Measurements from ENCODE around the gene TOMM70.
A peak's percentile ranks its signal among the peaks of the same experiment; 100 is the strongest.

The TOMM70 gene

GRCh38 chr3:100411091-100411982 is 10.4 kb upstream of the TOMM70 start:
- no peak for DNase-seq

- no peak for DNase-seq
Observed at GRCh38 chr3:100407977-100408532, 7.2 kb upstream of the TOMM70 start.

DNA sequence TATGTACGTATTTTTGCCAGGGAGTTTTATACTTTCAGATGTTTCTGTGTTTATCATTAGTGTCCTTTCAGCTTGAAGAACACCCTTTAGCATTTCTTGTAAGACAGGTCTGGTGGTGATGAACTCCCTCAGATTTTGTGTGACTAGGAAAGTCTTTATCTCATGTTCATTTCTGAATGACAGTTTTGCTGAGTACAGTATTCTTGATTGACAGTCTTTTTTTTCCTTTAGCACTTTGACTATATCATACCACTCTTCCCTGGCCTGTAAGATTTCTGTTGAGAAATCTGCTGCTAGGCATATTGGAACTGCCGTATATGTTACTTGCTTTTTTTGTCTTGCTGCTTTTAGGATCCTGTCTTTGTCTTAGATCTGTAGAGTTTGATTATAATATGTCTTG is 6.3 kb upstream of the TOMM70 start:
- DNase-seq: no peak

DNA sequence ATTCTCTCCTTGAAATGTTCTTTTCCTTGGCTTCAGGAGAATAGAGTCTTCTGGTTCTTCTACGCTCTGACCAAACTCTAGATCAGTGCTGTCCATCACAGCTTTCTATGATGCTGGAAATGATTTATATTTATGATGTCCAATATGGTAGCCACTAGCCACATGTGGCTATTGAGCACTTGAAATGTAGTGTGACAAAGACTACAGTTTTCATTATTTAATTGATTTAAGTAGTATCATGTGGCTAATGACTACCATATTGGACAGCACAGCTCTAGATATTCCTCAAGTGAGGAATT is 3.3 kb upstream of the TOMM70 start:
- no peak for DNase-seq

DNA sequence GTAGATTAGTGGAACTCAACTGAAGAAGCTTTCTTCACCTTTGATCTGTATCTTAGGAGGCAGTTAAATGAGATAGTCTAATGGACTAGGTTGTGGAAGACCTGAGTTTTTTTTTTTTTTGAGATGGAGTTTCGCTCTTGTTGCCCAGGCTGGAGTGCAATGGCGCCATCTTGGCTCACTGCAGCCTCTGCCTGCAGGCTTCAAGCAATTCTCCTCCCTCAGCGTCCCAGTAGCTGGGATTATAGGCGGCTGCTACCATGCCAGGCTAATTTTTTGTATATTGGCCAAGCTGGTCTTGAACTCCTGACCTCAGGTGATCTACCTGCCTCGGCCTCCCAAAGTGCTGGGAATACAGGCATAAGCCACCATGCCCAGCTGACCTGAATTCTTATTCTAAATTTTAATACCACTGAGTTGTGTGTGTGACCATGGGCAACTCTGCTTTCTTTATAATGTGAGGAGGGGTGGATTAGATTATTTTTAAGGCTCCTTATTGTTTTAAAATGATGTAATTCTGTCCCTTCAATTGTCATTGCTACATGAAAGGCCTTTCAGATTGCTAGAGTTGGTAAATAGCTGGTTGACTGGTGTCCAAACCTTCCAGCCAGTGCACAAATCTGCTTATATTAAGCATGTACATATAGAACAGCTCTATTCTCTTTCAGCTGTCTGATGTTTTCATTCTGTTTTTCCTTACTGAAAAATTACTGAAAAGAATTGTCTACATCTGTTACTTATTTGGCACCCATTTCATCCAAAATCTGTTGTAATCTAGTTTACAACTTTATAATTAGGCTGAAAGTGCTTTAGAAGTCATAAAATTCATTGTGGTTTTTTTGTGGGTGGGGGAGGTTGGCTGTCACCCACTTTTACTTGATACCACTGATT is 2.7 kb upstream of the TOMM70 start:
- DNase-seq: no peak

DNA sequence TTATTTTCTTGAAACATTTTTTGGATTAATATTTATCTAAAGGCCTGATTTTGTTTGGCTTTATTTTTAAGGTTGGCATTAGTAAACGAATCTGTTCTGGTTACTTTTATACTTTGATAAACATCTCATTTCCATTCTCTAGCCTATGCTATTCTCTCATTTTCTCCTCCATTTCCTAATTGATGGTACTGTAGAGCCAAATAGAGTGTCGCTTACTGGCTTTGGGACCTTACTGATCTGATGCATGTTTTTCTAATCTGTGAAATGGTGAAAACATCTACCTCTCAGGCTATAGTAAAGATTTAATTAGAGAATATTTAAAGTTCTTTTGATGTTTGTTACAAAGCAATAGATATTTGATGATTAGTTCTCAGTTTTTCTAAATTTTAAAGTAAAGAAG is 2.0 kb upstream of the TOMM70 start:
- no peak for DNase-seq

GRCh38 chr3:100402256-100402655 is 1.4 kb upstream of the TOMM70 start:
- DNase-seq: no peak

DNA sequence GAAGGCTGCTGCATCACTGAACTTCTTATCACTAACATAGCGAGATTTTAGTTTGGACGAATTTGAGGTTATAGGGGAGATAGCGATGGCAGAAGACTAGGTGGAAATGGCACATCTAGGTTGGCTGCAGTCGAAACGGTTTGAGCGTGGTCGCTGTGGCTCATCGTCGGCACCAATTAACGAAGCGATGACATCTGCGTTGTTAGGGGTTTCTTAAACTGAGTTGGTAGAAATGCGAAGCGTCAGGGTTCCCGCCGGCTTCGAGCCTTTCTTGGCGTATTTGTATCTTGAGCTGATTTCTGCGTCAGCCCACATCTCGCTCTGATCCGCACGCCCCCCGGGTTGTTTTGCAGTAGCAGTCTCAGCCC is 769 bp upstream of the TOMM70 start:
- DNase-seq: peak; percentile 68

DNA sequence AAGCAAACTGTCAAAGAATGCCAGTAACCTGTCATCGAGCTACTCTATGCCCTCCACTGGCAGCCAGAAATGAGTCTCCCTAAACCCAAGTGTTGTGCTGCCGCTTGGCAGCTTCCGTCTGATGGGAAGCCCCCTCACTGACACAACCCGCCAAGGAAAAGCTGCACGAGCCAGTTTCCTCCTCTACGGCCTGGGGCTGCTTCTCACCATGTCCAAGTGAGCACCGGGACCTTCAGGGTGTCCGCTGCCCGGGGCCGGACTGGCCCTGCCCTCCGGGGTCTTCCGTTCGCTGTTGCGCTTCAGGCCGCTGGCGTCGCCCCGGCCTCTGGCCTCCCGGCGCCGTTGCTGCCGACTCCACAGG is 490 bp downstream of the TOMM70 start:
- peak; percentile 39 for DNase-seq

DNA sequence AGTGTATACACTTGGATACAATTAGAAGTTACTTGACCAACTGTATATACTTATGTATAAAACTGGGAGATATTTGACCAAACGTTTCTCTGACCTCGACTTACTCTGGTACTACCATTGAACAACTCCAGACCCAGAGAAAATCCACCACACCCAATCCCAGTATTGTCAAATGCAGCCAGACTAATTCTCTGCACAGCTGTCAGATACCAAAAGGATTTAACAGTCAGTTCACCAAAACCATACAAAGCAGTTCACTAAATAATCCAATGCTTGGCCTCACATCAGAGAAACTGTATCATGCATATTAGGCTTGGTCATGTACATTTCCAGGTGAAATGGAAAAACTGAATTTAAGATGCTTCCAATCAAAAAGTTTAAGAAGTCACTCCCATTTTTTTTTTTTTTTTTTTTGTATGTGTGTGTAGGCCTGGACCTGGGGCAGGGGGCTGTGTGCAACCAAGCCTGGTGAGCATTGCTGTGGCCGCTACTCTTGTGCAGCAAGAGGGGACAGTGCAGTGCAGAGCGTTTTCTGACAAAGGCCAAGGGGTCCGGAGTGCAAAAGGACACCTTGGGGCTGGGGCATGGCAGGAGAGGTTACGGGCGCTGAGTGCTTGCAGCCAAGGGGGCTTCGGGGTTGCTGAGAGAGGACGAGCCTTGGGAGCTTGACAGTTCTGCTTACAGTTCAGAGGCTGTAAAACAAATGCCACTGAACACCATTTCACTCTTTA is 1.4 kb downstream of the TOMM70 start:
- DNase-seq: no peak

DNA sequence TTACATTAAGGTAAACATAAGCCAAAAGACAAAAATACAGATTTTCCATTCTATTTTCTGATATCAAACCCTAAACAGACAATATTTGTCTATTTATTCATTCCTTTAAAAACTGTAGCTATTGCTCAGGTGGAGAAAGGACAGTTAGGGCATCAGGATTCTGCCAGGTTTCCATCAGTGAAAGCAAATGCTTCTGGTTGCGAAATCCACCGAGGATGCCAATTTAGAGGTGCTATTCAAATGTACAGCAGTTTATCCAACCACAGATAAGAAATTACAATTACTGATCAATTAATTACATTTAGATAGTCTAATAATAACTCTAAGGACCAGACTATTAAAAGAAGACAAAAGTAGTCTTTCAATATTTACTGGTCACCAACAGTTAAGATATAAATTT is 3.9 kb downstream of the TOMM70 start:
- no peak for DNase-seq

DNA sequence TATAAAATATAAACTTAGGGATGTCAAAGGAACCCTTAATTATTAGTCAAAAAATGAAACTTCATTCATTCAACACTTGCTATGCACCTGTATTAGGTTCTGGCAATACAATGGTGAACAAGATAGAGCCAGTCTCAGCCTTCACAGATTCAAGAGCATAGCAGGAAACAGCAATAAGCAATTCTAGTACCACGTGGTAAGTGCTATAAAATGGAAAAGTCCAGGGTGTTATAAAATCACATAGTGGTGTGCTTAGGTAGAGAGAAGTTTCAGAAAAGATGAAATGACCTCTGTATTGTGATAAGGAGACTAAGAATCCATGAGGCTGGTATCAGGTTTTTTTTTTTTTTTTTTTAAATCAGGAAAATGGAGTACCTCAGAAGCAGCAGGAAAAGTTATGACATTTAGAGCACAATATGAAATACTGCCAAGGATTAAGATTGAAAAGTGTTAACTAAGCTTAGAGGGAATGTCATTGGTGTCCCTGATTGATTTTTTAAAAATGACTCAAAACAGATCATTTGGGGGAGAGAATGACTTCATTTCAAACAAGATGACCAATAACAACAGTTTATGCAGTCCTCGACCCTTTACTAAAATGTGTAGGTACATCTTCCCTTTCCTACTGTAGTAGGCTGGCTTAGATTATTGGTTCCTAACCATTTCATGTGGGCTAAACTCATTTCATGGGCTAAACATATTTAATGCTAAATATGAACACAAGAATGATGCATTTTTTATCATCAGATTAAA is 5.0 kb downstream of the TOMM70 start:
- DNase-seq: no peak

- DNase-seq: no peak
Observed at GRCh38 chr3:100389025-100389424, 11.9 kb downstream of the TOMM70 start.

DNA sequence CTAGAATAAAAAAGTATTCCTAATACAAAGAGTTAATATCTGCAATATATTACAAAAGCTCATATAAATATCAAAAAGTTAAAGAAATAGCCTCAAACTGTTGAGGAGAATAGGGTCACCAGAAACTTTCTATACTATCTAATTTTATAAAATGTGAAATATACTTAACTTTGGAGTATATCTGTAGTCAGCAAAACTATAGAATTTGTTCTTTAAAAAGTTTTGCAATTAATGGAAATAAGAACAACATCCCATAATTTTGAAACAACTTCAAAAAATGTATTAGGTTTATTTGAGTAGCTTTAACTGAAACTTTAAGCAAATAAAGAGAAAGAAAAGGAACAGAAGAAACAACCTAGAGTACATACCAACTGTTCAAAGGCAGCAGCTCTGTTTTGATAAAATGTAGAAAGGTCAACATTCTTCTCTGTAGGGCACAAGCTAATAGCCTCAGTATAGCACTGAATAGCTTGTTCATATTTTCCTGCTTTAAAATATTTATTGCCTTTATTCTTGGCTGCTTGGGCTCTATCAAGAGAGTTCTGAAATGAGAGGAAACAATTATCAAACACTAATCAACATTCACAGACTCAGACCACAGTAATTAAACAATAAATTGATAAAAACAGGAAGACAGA is 14.3 kb downstream of the TOMM70 start:
- DNase-seq: no peak

DNA sequence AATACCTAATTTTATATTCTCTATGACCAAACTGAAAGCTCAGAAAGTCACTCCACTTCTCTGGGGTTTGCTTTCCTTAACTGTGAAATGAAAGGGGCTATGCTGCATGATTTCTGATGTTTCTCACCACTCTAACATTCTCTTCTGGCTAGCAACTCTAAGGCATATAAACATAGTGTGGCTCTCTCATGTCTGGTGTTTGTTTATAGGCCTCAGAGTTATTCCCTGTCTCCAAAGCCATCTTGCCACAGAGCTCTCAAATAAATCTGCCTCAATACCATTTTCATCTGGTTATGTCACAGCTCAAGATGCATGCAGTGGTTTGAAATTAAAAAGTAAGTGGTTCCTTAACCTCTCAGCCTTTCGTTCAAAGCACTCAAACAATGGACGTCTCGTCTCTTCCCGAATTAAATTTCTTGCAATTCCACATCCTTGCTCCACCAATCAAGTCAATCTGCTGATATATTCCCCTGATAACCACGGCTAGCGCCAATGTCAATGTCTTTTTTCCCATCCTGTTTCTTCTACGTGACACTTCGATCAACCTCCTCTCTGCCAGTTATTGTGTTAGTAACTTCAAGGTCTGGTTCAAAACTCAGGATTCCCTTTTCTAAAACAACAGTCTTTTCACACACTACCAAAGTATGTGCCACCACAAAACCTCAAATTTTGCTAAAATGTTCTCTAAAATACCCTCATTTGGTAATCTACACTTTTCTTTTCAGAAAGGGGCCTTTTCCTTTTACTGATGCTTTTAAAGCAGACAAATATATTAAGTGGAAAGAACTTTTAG is 16.0 kb downstream of the TOMM70 start:
- DNase-seq: no peak

DNA sequence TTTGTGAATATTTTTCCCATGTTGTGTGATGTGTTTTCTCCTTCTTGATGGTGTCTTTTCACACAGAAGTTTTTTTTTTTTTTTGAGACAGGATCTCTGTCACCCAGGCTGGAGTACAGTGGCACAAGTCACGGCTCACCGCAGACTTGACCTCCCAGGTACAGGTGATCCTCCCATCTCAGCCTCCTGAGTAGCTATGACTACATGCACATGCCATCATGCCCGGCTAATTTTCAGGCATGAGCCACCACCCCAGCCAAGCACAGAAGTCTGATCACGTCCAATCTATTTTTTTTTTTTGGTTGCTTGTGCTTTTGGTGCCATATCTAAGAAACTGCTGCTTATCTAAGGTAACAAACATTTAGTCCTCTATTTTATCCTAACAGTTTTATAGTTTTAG is 24.6 kb downstream of the TOMM70 start:
- no peak for DNase-seq

DNA sequence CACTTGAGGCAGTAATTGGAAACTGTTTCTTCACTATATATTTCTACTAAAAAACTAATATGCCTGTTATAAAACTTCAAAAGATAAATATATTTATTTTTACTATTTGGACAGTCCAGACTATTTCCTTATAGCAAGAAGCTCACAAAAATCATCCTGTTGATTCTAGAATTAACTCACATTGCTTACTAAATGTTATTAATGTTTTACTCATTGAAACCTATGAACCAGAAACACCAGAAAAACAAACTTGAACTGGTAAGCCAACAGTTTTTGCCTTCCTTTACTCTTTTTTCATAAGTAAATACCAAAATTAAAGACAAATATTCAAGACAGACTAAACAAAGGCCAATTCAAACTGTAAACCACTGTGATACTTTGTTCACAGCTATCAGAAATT is 26.4 kb downstream of the TOMM70 start:
- DNase-seq: no peak

DNA sequence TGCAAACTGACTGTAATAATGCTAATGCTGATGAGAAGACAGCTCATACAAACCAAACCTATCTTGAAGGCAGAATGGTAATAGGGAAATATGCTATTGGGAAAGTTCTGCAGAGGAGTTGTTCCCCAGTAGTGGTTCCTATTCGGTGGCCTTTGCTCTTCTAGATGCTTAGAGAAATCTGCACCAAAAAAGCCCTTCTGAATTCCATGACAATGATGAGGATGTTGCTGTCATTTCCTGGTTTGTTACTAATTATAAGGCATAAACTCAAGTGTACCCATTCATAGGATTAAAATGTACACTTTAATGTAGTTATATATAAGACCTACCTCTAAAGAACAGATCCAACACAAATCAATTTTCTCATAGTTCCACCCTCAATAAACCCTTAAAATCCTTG is 30.1 kb downstream of the TOMM70 start:
- no peak for DNase-seq

GRCh38 chr3:100368441-100368840 is 32.4 kb downstream of the TOMM70 start:
- DNase-seq: no peak

DNA sequence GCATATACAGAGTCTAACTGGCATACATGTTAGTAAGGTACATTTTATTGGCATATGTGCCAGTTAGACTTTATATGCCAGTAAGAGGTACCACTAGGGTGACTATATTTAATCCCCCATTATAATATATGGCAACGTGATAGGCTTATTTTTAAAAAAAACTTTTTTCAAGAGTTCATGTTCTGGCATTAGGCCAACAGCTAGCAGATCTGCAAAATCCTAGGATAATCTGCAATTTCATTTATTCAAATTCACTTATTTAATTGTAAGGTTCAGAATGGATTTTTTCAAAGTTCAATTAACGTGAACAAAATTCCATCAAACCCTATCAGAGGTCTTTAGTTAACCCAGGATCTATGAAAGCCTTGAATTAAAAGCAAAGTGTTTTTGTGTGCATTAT is 34.5 kb downstream of the TOMM70 start:
- no peak for DNase-seq

DNA sequence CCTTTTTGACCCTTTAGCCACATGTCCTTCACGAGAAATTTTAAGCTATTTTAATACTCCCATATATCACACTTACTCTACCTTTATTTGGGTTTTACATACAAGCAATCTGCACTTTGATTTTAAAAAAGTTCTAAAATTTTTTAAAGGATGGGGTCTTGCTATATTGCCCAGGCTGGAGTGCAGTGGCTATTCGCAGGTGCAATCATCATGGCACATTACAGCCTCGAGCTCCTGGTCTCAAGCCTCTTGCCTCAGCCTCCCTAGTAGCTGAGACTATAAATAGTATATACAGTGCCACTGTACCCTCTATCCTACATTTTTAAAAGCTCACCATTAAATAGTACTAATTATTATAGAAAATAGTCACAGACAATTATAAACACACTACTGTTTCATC is 36.5 kb downstream of the TOMM70 start:
- no peak for DNase-seq
